ENCODE measurements around the gene GPR55. TPM values are rescaled to one million over a fixed set of nuclear protein-coding genes. Genes with fewer than 3 reads are reported as not detected.

The GPR55 gene
- total RNA-seq, 2 donors from 2014 or later, result 2.6 to 7.5 TPM

GRCh38 chr2:230893841-230894781, 30.9 kb downstream of the GPR55 start:
- TF ChIP-seq CTCF (conservative IDR thresholded peaks at IDR 0.05), result no peak
- no peak overlapping the region for H3K27ac ChIP-seq (ENCODE audit: low read depth, low read length)
- H3K27ac Mint-ChIP-seq, result no peak overlapping the region
- H3K9me3 ChIP-seq (ENCODE audit: control insufficient read depth, low read length), result no peaks in the 10 kb centered on the region
- H3K4me1 Mint-ChIP-seq, result peaks cover 3% of the 10 kb centered on the region
- H3K27me3 ChIP-seq (ENCODE audit: control insufficient read depth, insufficient read depth, low read length, poor library complexity, severe bottlenecking), result no peaks in the 10 kb centered on the region
- no peak overlapping the region for H3K4me3 ChIP-seq (ENCODE audit: low read length)
- no peak overlapping the region for H3K4me3 Mint-ChIP-seq
- H3K4me1 ChIP-seq (ENCODE audit: control insufficient read depth, insufficient read depth, low read length), result peaks cover 4% of the 10 kb centered on the region
- no peak overlapping the region for H3K9ac ChIP-seq (ENCODE audit: extremely low read depth, low read length, poor library complexity, severe bottlenecking)
- 87 to 93% methylated on average over 13 to 19 of the region's 19 CpGs for WGBS, 2 experiments (ENCODE audit: insufficient coverage in 1 of 2, insufficient read length in 1 of 2)
- peaks cover 4% of the 10 kb centered on the region for H3K27me3 Mint-ChIP-seq (ENCODE audit: insufficient read depth)
- H3K36me3 ChIP-seq (ENCODE audit: control insufficient read depth, insufficient read depth, low read length), result no peaks in the 10 kb centered on the region
- peaks cover under 1% of the 10 kb centered on the region for H3K9me3 Mint-ChIP-seq
- no peaks in the 10 kb centered on the region for H3K36me3 Mint-ChIP-seq (ENCODE audit: low read depth)
- peak; percentile 37 for DNase-seq

- H3K9ac ChIP-seq (ENCODE audit: extremely low read depth, low read length, poor library complexity, severe bottlenecking), result no peak overlapping the region
- H3K4me1 ChIP-seq (ENCODE audit: control insufficient read depth, insufficient read depth, low read length), result peaks cover 4% of the 10 kb centered on the region
- Mint-ChIP-seq H3K27me3 (ENCODE audit: insufficient read depth) (peaks cover 6% of the 10 kb centered on the region), H3K36me3 (ENCODE audit: low read depth) (no peaks in the 10 kb centered on the region), H3K4me3 (no peak overlapping the region), H3K27ac (no peak overlapping the region), H3K4me1 (peaks cover 3% of the 10 kb centered on the region), H3K9me3 (peaks cover 3% of the 10 kb centered on the region)
- no peaks in the 10 kb centered on the region for H3K27me3 ChIP-seq (ENCODE audit: control insufficient read depth, insufficient read depth, low read length, poor library complexity, severe bottlenecking)
- H3K36me3 ChIP-seq (ENCODE audit: control insufficient read depth, insufficient read depth, low read length), result no peaks in the 10 kb centered on the region
- no peak overlapping the region for H3K4me3 ChIP-seq (ENCODE audit: low read length)
- peak; percentile 60 for DNase-seq
- no peaks in the 10 kb centered on the region for H3K9me3 ChIP-seq (ENCODE audit: control insufficient read depth, low read length)
- no peak overlapping the region for H3K27ac ChIP-seq (ENCODE audit: low read depth, low read length)
- no peak for TF ChIP-seq CTCF (conservative IDR thresholded peaks at IDR 0.05)
- 71% methylated on average over 3 to 6 of the region's 6 CpGs for WGBS, 2 experiments (ENCODE audit: insufficient coverage in 1 of 2, insufficient read length in 1 of 2)
Observed at GRCh38 chr2:230893338-230893737, 31.7 kb downstream of the GPR55 start.

GRCh38 chr2:230891509-230891908, 33.5 kb downstream of the GPR55 start:
- Histone ChIP-seq H3K9me3 (ENCODE audit: control insufficient read depth, low read length) (no peaks in the 10 kb centered on the region), H3K27me3 (ENCODE audit: control insufficient read depth, insufficient read depth, low read length, poor library complexity, severe bottlenecking) (no peaks in the 10 kb centered on the region), H3K4me3 (ENCODE audit: low read length) (no peak overlapping the region), H3K36me3 (ENCODE audit: control insufficient read depth, insufficient read depth, low read length) (no peaks in the 10 kb centered on the region), H3K4me1 (ENCODE audit: control insufficient read depth, insufficient read depth, low read length) (peaks cover 4% of the 10 kb centered on the region), H3K27ac (ENCODE audit: low read depth, low read length) (no peak overlapping the region), H3K9ac (ENCODE audit: extremely low read depth, low read length, poor library complexity, severe bottlenecking) (no peak overlapping the region)
- H3K4me3 Mint-ChIP-seq, result no peak overlapping the region
- no peak overlapping the region for H3K27ac Mint-ChIP-seq
- WGBS, 2 experiments (ENCODE audit: insufficient coverage in 1 of 2, insufficient read length in 1 of 2), result 85 to 92% methylated on average over 2 to 6 of the region's 6 CpGs
- no peak for DNase-seq
- H3K9me3 Mint-ChIP-seq, result peaks cover 3% of the 10 kb centered on the region
- no peak for TF ChIP-seq CTCF (conservative IDR thresholded peaks at IDR 0.05)
- H3K27me3 Mint-ChIP-seq (ENCODE audit: insufficient read depth), result peaks cover 6% of the 10 kb centered on the region
- peaks cover 3% of the 10 kb centered on the region for H3K4me1 Mint-ChIP-seq
- H3K36me3 Mint-ChIP-seq (ENCODE audit: low read depth), result no peaks in the 10 kb centered on the region

Data from endodermal cell (in vitro differentiated cells).